Activated B cell treated with CpG ODN at 0.5 μM for 24 hours (primary cell): ENCODE results near the gene KLF5. TPM values are rescaled to one million over a fixed set of nuclear protein-coding genes. Genes with fewer than 3 reads are reported as not detected.

Experiments used
- ATAC-seq: fragments of 200-7000 bp; cut with Tn5 transposase; one replicate; pipeline ENCODE4 v1.10.0; 2021; ENCODE audit warnings: low read depth, mild to moderate bottlenecking, moderate library complexity
- CTCF ChIA-PET: fragments of 350-600 bp; sonication (Branson Sonifier 250); formaldehyde crosslinking; loops from one replicate; lab custom pipeline; 2021; ENCODE audit warnings: antibody characterized with exemption; lab: Charles Lee
- POLR2A ChIA-PET: fragments of 350-600 bp; sonication (Branson Sonifier 250); formaldehyde crosslinking; loops from one replicate; lab custom pipeline; 2021; ENCODE audit warnings: antibody characterized with exemption; lab: Charles Lee
- DNase-seq: peaks from one replicate; pipeline ENCODE4 v3.0.0; 2022
- H3K27ac Mint-ChIP-seq: one replicate; pipeline ENCODE4 v1.8.0; 2020; ENCODE audit warnings: mixed read lengths
- H3K27me3 Mint-ChIP-seq: one replicate; pipeline ENCODE4 v1.8.0; 2021; ENCODE audit warnings: mixed read lengths
- H3K36me3 Mint-ChIP-seq: one replicate; pipeline ENCODE4 v1.8.0; 2021; ENCODE audit warnings: low read depth, mixed read lengths
- H3K4me1 Mint-ChIP-seq: one replicate; pipeline ENCODE4 v1.8.0; 2021; ENCODE audit warnings: mixed read lengths
- H3K4me3 Mint-ChIP-seq: one replicate; pipeline ENCODE4 v1.8.0; 2020; ENCODE audit warnings: mild to moderate bottlenecking, mixed read lengths
- H3K9me3 Mint-ChIP-seq: one replicate; pipeline ENCODE4 v1.8.0; 2020; ENCODE audit warnings: mixed read lengths
- CTCF ChIP-seq: fragments of 200-600 bp; IDR thresholded peaks from one replicate; pipeline ENCODE4 v1.8.0; 2022; ENCODE audit warnings: antibody characterized with exemption, mild to moderate bottlenecking
- intact Hi-C: fragments of 100-400 bp; cut with micrococcal nuclease; formaldehyde crosslinking; loops from one replicate; pipeline ENCODE4 v1.15.1; 2024
- total RNA-seq: library from RNA; stranded (reverse); gene quantifications from 2 replicates; pipeline ENCODE4 v1.2.3, GENCODE V29; 2022

Gene KLF5
- total RNA-seq, 1 donor from 2014 or later: 0.35 TPM

DNA sequence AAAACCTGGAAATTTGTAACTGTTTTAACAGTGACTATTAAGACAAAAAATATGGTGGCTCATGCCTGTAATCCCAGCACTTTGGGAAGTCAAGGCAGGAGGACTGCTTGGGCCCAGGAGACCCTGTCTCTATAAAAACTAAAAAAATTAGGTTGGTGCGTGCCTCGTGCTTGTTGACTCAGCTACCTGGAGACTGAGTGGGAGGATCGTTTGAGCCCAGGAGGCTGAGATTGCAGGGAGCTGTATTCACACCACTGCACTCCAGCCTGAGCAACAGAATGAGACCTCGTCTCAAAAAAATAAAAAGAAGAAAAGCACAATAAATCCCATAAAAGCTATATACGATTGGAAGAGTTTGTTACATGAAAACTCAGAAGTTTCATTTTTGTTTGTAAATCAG lies 23.7 kb downstream of the KLF5 start:
- Mint-ChIP-seq H3K36me3 (no peaks in the 10 kb centered on the region), H3K27me3 (peaks cover 2% of the 10 kb centered on the region), H3K4me1 (no peaks in the 10 kb centered on the region), H3K9me3 (no peaks in the 10 kb centered on the region), H3K4me3 (no peak overlapping the region), H3K27ac (no peak overlapping the region)
- ChIA-PET POLR2A (no interaction called here), CTCF (no interaction called here)
- no peak for DNase-seq
- no peak for TF ChIP-seq CTCF
- intact Hi-C loops: no loop called here
- ATAC-seq: no peak

- ChIA-PET CTCF (no interaction called here), POLR2A (no interaction called here)
- TF ChIP-seq CTCF: no peak
- no peak for DNase-seq
- H3K27me3 Mint-ChIP-seq: peaks cover 2% of the 10 kb centered on the region
- no peak overlapping the region for H3K4me3 Mint-ChIP-seq
- H3K9me3 Mint-ChIP-seq: no peaks in the 10 kb centered on the region
- intact Hi-C loops: no loop called here
- no peaks in the 10 kb centered on the region for H3K36me3 Mint-ChIP-seq
- ATAC-seq: no peak
- no peak overlapping the region for H3K27ac Mint-ChIP-seq
- no peaks in the 10 kb centered on the region for H3K4me1 Mint-ChIP-seq
Observed at GRCh38 chr13:73082895-73083294, 24.1 kb downstream of the KLF5 start.

DNA sequence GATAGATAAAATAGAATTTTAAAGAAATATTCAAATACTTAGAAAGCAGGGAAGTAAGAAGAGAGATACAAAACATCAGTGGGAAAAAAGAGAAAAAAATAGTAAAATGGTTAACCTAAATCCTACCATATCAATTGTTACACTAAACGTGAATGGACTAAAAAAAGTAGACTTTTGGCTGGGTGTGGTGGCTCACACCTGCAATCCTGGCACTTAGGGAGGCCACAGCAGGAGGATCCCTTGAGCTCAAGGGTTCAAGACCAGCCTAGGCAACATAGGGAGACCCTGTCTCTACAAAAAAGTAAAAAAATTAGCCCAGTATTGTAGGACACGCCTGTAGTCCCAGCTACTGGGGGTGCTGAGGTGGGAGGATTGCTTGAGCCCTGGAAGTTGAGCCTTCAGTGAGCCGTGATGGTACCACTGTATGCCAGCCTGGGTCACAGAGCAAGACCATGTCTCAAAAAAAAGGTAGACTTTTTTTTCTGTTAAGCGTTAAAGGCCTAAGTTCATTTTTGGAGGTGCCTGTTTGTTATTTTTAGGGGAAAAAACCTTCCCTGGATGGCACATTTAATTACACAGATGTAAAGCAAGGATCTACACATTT lies 29.6 kb downstream of the KLF5 start:
- peaks cover 2% of the 10 kb centered on the region for H3K9me3 Mint-ChIP-seq
- ATAC-seq (no peak), DNase-seq (no peak)
- ChIA-PET CTCF (no interaction called here), POLR2A (no interaction called here)
- TF ChIP-seq CTCF: no peak
- H3K4me1 Mint-ChIP-seq: no peaks in the 10 kb centered on the region
- intact Hi-C loops: no loop called here
- H3K27me3 Mint-ChIP-seq: no peaks in the 10 kb centered on the region
- H3K36me3 Mint-ChIP-seq: no peaks in the 10 kb centered on the region
- H3K27ac Mint-ChIP-seq: no peak overlapping the region
- H3K4me3 Mint-ChIP-seq: no peak overlapping the region

GRCh38 chr13:73089213-73089612 lies 30.4 kb downstream of the KLF5 start:
- H3K27me3 Mint-ChIP-seq: no peaks in the 10 kb centered on the region
- intact Hi-C loops: no loop called here
- no peak for TF ChIP-seq CTCF
- no peak for DNase-seq
- no peaks in the 10 kb centered on the region for H3K4me1 Mint-ChIP-seq
- ChIA-PET CTCF (no interaction called here), POLR2A (no interaction called here)
- ATAC-seq: no peak
- no peak overlapping the region for H3K27ac Mint-ChIP-seq
- H3K36me3 Mint-ChIP-seq: no peaks in the 10 kb centered on the region
- H3K4me3 Mint-ChIP-seq: no peak overlapping the region
- peaks cover 2% of the 10 kb centered on the region for H3K9me3 Mint-ChIP-seq

- no peak overlapping the region for H3K27ac Mint-ChIP-seq
- ATAC-seq (no peak), DNase-seq (no peak)
- ChIA-PET CTCF (no interaction called here), POLR2A (no interaction called here)
- no peaks in the 10 kb centered on the region for H3K36me3 Mint-ChIP-seq
- no peak overlapping the region for H3K4me3 Mint-ChIP-seq
- no peak for TF ChIP-seq CTCF
- peaks cover 2% of the 10 kb centered on the region for H3K27me3 Mint-ChIP-seq
- intact Hi-C loops: no loop called here
- H3K9me3 Mint-ChIP-seq: peaks cover 2% of the 10 kb centered on the region
- H3K4me1 Mint-ChIP-seq: no peaks in the 10 kb centered on the region
Observed at GRCh38 chr13:73090116-73090822, 31.5 kb downstream of the KLF5 start.
